Measurements from ENCODE around the gene ZNF649. TPM values are rescaled to one million over a fixed set of nuclear protein-coding genes. Genes with fewer than 3 reads are reported as not detected.

The ZNF649 gene
- 1 to 10 TPM; 4.0 to 5.7 TPM for total RNA-seq

DNA sequence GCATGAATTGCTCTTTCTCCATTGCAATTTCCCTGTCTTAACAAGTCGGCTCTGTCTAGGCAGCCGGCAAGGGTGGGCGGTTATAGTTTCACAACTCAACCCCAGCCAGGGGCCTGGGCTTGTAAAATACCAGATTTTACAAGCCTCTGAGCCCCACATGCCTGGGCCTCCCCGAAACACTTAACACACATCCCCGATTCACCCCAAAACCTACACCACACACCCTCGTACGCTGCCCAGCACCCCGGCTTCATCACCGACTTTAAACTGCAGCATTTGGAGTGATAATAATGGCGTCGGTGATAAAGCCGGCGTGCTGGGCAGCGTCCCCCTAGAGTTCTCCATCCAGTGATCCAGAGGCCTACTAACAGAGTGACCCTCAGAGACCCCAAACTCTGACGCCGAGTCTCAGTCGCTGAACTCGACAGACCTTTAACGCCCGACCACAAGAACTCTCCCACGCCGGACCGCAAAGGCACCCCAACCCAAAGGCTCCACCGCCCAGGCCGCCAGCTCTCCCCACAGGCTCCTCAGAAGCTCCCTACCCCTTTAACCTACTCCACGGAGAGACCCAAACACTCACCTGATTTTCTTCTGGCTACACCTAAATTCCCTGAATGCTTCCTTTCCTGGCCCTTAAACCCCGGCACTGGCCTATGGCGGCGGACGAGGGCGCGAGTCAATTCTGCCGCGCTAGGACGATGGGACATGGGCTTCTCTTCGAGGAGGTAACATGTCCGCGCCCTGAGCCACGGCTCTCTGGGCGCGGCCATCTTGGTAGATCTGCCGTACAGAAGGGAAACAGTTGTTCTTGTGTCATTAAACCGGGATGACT is at the start of gene ZNF649:
ZNF649 (minus strand) TSS at position 687 of the 835 bp plus-strand sequence. CDS start 4,910 bp downstream, outside the sequence.
- WGBS, 2 donors = 0% methylated on average over 30 to 43 of the region's 43 CpGs
- H3K9me3 ChIP-seq = peaks cover 0 to 18% (median 0%) of the 10 kb centered on the region in 3 donors
- intact Hi-C loops (cut with DNase I) = no loop called here

DNA sequence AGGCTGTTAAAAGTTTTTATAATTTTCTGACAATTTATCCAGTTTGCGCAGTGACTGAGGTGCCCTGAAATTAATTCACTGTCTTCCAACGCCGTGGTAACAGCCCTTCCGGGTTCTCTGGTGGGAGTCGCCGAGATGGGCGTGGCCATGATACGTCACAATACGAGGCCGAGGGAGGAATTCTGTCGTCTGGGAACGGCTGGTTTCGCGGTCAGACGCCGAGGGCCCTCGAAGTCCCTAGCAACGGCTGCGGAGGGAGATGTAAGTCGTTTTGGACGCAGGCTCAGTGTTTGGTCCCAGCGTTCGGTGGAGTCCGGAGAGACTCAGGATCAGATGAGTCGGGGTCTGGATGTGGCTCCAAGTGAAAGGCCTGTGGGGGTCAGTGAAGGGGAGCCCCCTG is 44.2 kb upstream of the ZNF649 start:
- 6 to 18% methylated on average over 12 to 25 of the region's 25 CpGs for WGBS, 2 donors
- peak in 2 of 4 donors; percentile 5 to 20 for DNase-seq
- TF ChIP-seq POLR2A (IDR thresholded peaks at IDR 0.05) (no peak), CTCF (IDR thresholded peaks at IDR 0.05) (no peak)
- H3K4me1 ChIP-seq = no peaks in the 10 kb centered on the region
- peaks cover 11 to 12% of the 10 kb centered on the region in 2 donors for H3K36me3 ChIP-seq (replicated peaks in 1 of 2; ENCODE audit: insufficient read depth in 1 of 2, low read depth in 2 of 2)
- intact Hi-C loops (cut with DNase I) = no loop called here
- H3K9me3 ChIP-seq = peaks cover 0 to 58% (median 3%) of the 10 kb centered on the region in 3 donors
- no peak overlapping the region for H3K4me3 ChIP-seq
- H3K27ac ChIP-seq = no peak overlapping the region
- no peak for ATAC-seq
- H3K27me3 ChIP-seq = no peaks in the 10 kb centered on the region

More for the DNA sequence above, at the start of gene ZNF649:
- H3K4me1 ChIP-seq = peaks cover 11% of the 10 kb centered on the region
- DNase-seq (peak; percentile 85 to 89 (median 87)), ATAC-seq (peak; percentile 100)
- H3K27me3 ChIP-seq = no peaks in the 10 kb centered on the region
- H3K27ac ChIP-seq = peak within 1 kb of the TSS; percentile 61 to 87 (median 81)
- peaks cover 0 to 5% of the 10 kb centered on the region in 2 donors for H3K36me3 ChIP-seq (replicated peaks in 1 of 2; ENCODE audit: insufficient read depth in 1 of 2, low read depth in 2 of 2)
- peak in 2 of 7 experiments; percentile 1 to 12 for TF ChIP-seq CTCF (IDR thresholded peaks at IDR 0.05)
- peak in 2 of 3 donors; percentile 66 to 70 for TF ChIP-seq POLR2A (IDR thresholded peaks at IDR 0.05)
- peak within 1 kb of the TSS; percentile 70 to 77 for H3K4me3 ChIP-seq

GRCh38 chr19:51946602-51947001 is 41.8 kb upstream of the ZNF649 start:
- intact Hi-C loops (cut with DNase I) = no loop called here
- Histone ChIP-seq H3K4me1 (no peaks in the 10 kb centered on the region), H3K36me3 (replicated peaks in 1 of 2; ENCODE audit: insufficient read depth in 1 of 2, low read depth in 2 of 2) (peaks cover 26 to 29% of the 10 kb centered on the region in 2 donors), H3K4me3 (no peak overlapping the region), H3K27ac (no peak overlapping the region), H3K9me3 (peaks cover 0 to 80% (median 4%) of the 10 kb centered on the region in 3 donors), H3K27me3 (no peaks in the 10 kb centered on the region)
- ATAC-seq = no peak
- no peak for DNase-seq
- TF ChIP-seq CTCF (IDR thresholded peaks at IDR 0.05) (no peak), POLR2A (IDR thresholded peaks at IDR 0.05) (no peak)
- 89 to 96% methylated on average over 1 of the region's 1 CpG for WGBS, 2 donors

DNA sequence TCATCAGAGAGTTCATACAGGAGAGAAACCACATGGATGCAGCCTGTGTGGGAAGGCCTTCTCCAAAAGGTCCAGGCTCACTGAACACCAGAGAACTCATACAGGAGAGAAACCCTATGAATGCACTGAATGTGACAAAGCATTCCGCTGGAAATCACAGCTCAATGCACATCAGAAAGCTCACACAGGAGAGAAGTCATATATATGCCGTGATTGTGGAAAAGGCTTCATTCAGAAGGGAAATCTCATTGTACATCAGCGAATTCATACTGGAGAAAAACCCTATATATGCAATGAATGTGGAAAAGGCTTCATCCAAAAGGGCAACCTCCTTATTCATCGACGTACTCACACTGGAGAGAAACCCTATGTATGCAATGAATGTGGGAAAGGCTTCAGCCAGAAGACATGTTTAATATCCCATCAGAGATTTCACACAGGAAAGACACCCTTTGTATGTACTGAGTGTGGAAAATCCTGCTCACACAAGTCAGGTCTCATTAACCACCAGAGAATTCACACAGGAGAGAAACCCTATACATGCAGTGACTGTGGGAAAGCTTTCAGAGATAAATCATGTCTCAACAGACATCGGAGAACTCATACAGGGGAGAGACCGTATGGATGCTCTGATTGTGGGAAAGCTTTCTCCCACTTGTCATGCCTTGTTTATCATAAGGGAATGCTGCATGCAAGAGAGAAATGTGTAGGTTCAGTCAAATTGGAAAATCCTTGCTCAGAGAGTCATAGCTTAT is 40.2 kb upstream of the ZNF649 start:
- H3K9me3 ChIP-seq = peaks cover 0 to 85% (median 4%) of the 10 kb centered on the region in 3 donors
- no peak for TF ChIP-seq POLR2A (IDR thresholded peaks at IDR 0.05)
- no peak for TF ChIP-seq CTCF (IDR thresholded peaks at IDR 0.05)
- no peaks in the 10 kb centered on the region for H3K4me1 ChIP-seq
- 93 to 97% methylated on average over 7 of the region's 7 CpGs for WGBS, 2 donors
- no peak overlapping the region for H3K4me3 ChIP-seq
- H3K27me3 ChIP-seq = no peaks in the 10 kb centered on the region
- H3K36me3 ChIP-seq (replicated peaks in 1 of 2; ENCODE audit: insufficient read depth in 1 of 2, low read depth in 2 of 2) = peaks cover 42 to 43% of the 10 kb centered on the region in 2 donors
- no peak for DNase-seq
- ATAC-seq = no peak
- no peak overlapping the region for H3K27ac ChIP-seq
- intact Hi-C loops (cut with DNase I) = no loop called here
